ENCODE data around the gene AXIN2.
"Not testable (repeated sequence)": the region's sequence is repeated elsewhere in the genome, so short reads cannot be mapped to it uniquely, and the experiment has no call there.

AXIN2 gene

DNA sequence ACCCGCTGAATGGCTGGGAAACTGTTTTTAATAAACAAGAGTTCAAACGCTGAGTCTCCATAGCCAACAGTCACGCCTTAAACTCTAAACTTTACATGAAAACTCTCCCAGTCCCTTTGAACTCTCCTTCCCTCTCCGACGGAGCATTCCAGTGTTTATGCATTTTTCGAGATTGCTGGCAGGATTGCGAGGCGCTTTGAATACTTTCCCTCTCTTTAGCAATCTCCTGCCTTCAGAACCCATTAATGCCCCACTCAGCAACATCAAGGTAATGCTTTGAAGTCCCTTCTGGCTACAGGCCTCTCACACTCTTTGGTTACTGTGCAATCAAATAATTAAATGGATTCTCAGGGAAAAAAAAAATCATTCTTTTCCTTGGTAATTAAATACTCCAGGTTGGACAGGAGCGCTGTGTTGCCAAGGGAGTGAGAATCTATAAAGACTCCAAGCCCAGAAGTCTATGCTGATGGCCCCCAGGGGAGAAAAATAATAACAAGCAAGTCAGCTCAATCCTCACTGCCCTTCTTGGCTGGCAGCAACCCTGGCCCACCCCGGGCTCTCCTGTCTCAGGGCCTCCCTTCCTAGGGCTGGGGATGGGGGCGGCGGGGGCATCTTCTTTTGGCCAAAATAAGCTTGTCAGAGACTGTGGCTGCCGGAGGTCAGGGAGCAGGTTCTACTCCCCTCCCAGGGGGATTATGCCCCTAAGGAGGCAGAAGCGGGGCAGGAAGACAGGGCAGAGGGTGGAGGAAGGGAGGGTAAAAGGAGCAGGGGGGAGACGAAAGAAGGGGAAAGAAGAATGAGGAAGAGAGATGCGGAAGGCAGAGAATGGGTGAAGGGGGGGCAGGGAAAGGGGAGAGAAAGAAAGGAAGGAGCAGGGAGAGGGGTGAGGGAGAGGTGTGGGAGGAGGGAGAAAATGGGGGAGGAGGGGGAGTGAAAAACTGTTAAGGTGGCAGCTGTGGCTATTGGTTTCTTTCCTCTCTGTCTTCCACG, 45.2 kb downstream of the AXIN2 start:
- no peak for TF ChIP-seq POLR2A (IDR thresholded peaks at IDR 0.05; ENCODE audit: low read depth, low read length)
- DNase-seq (ENCODE audit: insufficient read length, low spot score), result no peak
- FAIRE-seq, result no peak

DNA sequence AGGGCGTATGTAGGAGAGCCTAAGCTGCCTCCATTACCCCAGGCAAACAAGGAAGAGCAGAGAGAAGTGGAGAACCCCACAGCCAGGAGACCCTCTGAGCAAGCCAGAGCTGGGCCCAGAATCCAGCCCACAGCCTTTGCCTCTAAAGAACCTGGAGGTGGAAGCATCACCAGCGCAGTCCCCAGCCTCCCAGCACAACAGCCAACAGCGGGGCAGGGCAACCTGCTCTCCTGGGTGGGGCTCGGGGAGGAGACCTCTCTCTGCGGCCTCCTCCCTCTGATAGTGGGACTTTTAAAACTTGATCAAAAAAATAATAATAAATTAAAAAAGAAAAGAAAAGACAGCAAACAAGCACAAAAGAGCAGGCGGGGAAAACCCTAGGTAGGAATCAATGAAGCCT, 45.9 kb downstream of the AXIN2 start:
- TF ChIP-seq POLR2A (IDR thresholded peaks at IDR 0.05; ENCODE audit: low read depth, low read length), result no peak
- no peak for DNase-seq (ENCODE audit: insufficient read length, low spot score)
- FAIRE-seq, result no peak

DNA sequence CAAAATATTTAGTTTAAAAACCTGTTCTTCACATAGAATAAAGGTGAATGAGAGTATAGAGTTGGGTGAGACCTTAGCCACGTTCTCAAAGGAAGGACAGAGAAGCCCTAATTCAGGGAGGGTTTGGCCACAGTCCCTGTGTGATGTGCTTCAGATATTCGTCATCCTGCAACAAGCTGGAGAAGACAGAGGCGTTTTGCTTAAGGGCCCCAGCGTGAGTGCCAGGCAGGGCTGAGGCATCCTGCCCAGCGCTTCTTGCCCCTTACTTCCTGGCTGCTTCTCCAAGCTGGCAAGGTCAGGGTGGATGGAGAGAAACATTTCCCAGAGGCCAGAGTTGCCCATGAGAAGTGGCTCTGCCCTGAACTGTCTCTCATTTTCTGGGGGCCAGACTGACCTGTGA, 46.9 kb downstream of the AXIN2 start:
- TF ChIP-seq POLR2A (IDR thresholded peaks at IDR 0.05; ENCODE audit: low read depth, low read length), result no peak
- DNase-seq (ENCODE audit: insufficient read length, low spot score) (no peak), FAIRE-seq (no peak)

DNA sequence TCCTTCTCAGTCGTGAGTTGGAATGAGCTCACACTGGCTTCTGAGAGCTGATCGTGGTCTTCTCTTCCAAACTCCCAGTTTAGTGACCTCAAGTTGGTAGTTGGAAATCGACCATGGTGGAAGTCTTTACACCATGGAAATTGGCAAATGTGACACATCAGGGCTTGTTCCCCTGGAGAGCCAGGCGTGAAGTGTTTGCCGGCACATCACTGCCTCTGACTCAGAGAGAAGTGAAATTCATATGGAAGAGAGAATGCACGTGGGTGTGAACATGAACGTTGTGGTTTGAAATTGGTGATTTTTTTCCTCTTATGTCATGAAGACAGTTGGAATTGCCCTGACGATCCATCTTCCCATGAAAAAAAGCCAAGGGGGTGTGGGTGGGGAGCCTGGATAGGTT, 47.4 kb downstream of the AXIN2 start:
- TF ChIP-seq POLR2A (IDR thresholded peaks at IDR 0.05; ENCODE audit: low read depth, low read length), result no peak
- no peak for DNase-seq (ENCODE audit: insufficient read length, low spot score)
- FAIRE-seq, result no peak

GRCh38 chr17:65511316-65511715, 50.1 kb downstream of the AXIN2 start:
- no peak for TF ChIP-seq POLR2A (IDR thresholded peaks at IDR 0.05; ENCODE audit: low read depth, low read length)
- FAIRE-seq (no peak), DNase-seq (ENCODE audit: insufficient read length, low spot score) (no peak)

DNA sequence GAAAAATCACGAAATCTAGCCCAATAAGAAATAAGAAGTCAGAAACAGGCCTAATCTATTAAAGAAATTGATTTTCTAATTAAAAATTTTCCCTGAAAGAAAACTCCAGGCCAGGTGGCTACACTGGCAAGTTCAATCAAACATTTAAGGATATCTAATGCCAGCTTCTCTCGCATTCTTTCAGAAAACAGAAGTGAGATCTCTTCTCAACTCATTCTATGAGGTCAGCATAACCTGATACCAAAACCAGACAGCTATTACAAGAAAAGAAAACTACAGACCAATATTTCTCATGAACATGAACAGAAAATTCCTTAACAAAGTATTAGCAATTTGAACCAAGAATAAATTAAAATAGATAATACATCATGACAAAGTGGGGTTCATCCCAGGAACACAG, 52.4 kb downstream of the AXIN2 start:
- TF ChIP-seq POLR2A (IDR thresholded peaks at IDR 0.05; ENCODE audit: low read depth, low read length), result no peak
- DNase-seq (ENCODE audit: insufficient read length, low spot score), result no peak
- no peak for FAIRE-seq

GRCh38 chr17:65504673-65505072, 56.8 kb downstream of the AXIN2 start:
- not testable (repeated sequence) for FAIRE-seq; DNase-seq (ENCODE audit: insufficient read length, low spot score)

GRCh38 chr17:65504141-65504540, 57.3 kb downstream of the AXIN2 start:
- FAIRE-seq (no peak), DNase-seq (ENCODE audit: insufficient read length, low spot score) (no peak)
- no peak for TF ChIP-seq POLR2A (IDR thresholded peaks at IDR 0.05; ENCODE audit: low read depth, low read length)

- FAIRE-seq (no peak), DNase-seq (ENCODE audit: insufficient read length, low spot score) (no peak)
- no peak for TF ChIP-seq POLR2A (IDR thresholded peaks at IDR 0.05; ENCODE audit: low read depth, low read length)
Measured at GRCh38 chr17:65503557-65503956, 57.9 kb downstream of the AXIN2 start.

DNA sequence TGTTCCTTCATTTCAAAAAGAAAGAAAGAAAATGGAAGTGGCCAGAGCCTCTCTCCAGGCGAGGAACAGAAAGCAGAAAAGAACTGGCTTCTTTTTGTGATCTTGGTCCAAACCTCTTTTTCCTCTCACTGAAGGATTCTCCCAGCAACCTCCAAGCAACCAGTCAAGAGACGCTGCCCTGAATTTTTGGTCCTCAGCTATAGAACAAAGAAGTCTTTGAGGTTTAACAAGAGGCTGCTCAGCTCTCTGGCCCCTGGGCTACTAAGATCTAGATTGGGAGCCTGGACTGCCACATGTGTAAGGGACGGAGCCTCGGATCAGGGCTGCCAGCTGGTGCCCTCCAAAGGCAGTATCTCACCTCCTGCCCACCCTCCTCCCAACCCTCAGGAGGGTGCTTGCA, 62.6 kb downstream of the AXIN2 start:
- no peak for DNase-seq (ENCODE audit: insufficient read length, low spot score)
- TF ChIP-seq POLR2A (IDR thresholded peaks at IDR 0.05; ENCODE audit: low read depth, low read length), result no peak
- no peak for FAIRE-seq

DNA sequence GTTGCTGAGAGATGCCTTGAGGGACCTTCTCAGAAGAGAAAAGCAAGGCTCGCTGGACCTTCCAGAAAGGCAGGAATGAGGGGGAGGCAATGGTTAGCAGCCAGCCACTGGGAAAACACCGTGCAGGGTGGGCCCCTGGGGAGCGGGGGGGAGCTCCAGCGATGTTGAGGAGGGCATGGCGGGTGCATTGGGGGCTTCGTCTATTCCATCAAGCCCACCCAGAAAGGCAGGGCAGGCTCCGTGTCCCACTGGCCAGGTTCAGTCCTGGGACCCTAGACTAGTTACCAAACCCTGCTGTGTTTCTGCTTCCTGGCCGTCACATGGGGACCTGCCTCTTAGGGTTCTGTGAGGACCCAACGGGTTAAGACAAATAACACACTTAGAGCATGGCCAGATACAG, 64.6 kb downstream of the AXIN2 start:
- DNase-seq (ENCODE audit: insufficient read length, low spot score) (no peak), FAIRE-seq (no peak)
- no peak for TF ChIP-seq POLR2A (IDR thresholded peaks at IDR 0.05; ENCODE audit: low read depth, low read length)

DNA sequence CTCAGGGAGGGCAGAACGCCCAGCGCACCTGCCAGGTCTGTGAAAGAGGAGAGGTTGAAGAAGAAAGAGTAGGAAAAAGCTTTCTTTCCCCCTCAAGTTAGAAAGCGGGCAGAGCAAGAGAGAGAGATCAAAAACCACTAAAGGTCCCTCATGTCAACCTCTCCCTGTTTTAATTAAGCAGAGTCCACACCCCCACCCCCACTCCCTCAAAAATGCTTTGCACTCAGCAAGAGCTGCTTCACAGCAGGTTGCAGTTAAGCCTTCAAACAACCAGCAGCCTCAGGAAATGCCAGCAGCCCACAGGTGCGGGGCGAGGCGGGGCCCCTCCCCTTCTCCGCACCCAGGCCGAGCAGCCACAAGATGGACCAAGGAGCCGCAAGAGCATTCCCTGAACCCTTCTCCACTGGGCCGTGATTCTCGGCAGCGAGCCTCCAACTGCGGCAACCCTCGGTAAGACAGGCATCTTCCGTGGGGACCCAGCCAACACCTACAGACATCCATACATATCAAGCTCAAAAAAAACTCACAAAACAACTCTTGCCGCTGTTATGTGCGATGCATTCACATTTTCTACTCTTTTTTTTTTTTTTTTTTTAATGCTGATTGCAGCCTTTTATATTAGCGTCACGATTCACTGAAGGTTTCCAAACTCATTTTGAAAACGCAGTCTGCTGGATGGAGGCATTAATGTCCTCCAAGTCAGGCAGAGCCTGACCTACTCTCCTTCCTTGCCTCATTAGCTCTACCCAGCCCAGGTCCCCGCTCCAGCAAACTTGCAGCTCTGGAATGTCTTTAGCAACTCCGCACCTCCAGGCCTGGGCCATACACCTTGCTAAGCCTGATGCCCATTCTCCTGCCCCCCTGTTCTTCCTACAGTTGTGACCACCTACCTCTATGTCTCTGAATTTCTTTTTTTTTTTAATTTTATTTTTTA, 66.1 kb downstream of the AXIN2 start:
- DNase-seq (ENCODE audit: insufficient read length, low spot score), result no peak
- no peak for FAIRE-seq
- TF ChIP-seq POLR2A (IDR thresholded peaks at IDR 0.05; ENCODE audit: low read depth, low read length), result no peak

DNA sequence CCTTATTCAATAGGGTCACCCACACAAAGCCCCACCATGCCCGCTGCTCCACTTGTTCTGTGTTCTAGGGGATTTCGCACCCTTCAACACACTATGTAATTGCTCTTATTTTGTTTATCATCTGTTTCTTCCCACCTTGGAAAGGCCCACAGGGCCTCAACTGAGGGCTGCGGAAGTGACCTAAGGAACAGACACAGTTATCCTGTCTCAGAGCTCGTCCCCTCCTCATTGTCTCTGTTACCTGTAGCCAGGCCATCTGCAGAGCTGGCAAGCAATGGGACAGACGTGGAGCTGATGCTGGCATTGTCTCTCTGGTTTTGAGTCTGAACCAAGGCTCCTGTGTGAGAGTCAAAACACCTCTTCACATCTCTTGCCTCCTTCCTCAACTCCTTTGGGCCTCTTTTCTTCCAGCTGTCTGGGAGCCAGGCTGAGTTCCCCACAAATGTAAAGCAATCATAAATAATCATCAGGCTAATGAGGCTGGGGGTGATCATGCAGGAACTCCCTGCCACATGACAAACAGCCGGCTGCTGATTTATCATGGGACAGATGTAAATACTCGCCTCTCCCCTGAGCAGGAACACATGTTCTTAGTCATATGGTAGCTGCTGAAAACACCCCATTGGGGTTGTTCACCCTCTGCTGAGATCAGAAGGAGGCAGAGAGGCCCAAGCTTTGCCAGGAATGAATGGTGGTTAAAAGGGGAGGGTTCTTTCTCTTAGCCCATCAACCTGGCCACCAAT, 71.9 kb downstream of the AXIN2 start:
- DNase-seq (ENCODE audit: insufficient read length, low spot score), result no peak

DNA sequence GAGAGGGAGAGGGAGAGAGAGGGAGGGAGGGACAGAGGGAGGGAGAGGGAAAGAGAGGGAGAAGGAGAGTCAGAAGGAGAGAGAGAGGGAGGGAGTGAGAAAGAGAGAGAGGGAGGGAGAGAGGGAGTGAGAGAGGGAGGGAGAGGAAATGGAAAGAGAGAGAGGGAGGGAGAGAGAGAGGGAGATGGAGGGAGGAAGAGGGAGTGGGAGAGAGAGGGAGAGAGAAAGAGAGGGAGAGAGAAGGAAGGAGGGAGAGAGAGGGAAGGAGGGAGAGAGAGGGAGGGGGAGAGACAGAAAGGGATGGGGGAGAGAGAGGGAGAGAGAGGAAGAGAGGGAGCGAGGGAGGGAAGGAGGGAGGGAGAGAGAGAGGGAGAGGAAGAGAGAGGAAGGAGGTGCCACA, 72.8 kb downstream of the AXIN2 start:
- TF ChIP-seq POLR2A (IDR thresholded peaks at IDR 0.05; ENCODE audit: low read depth, low read length), result no peak
- no peak for FAIRE-seq
- DNase-seq (ENCODE audit: insufficient read length, low spot score), result no peak

More for the DNA sequence above, 71.9 kb downstream of the AXIN2 start:
- no peak for TF ChIP-seq POLR2A (IDR thresholded peaks at IDR 0.05; ENCODE audit: low read depth, low read length)
- no peak for FAIRE-seq
